ENCODE measurements around the gene EEF1AKMT1.

The EEF1AKMT1 gene

DNA sequence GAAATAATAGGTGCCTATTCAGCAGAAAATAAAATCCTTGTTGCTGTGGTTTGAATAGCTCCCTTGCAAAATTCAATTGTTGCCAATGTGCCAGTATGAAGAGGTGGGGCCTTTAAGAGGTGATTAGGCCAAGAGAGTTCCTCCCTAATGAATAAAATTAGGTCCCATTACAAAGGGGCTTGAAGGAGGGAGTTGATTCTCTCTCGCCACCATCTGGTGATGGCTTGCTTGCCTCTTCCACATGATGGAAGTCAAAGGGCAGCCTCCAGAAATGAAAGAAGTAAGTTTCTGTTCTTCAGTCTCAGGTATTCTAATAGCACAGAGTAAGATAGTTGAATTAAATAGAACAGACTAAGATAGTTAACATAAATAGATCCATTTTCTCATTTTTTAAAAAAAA, 3.0 kb upstream of the EEF1AKMT1 start:
- DNase-seq, result no peak
- no peaks in the 10 kb centered on the region for H3K27me3 ChIP-seq (ENCODE audit: insufficient read depth, low read depth, severe bottlenecking)
- no peak overlapping the region for H3K27ac ChIP-seq
- no peak overlapping the region for H3K4me3 ChIP-seq (ENCODE audit: low read depth, low read length)
- TF ChIP-seq, protein P1, sequence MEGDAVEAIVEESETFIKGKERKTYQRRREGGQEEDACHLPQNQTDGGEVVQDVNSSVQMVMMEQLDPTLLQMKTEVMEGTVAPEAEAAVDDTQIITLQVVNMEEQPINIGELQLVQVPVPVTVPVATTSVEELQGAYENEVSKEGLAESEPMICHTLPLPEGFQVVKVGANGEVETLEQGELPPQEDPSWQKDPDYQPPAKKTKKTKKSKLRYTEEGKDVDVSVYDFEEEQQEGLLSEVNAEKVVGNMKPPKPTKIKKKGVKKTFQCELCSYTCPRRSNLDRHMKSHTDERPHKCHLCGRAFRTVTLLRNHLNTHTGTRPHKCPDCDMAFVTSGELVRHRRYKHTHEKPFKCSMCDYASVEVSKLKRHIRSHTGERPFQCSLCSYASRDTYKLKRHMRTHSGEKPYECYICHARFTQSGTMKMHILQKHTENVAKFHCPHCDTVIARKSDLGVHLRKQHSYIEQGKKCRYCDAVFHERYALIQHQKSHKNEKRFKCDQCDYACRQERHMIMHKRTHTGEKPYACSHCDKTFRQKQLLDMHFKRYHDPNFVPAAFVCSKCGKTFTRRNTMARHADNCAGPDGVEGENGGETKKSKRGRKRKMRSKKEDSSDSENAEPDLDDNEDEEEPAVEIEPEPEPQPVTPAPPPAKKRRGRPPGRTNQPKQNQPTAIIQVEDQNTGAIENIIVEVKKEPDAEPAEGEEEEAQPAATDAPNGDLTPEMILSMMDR (IDR thresholded peaks at IDR 0.05; ENCODE audit: low read depth, low read length), result no peak
- peaks cover 4% of the 10 kb centered on the region; the same call in 1 of the 2 replicates for H3K36me3 ChIP-seq
- H3K9me3 ChIP-seq (ENCODE audit: severe bottlenecking), result no peaks in the 10 kb centered on the region

DNA sequence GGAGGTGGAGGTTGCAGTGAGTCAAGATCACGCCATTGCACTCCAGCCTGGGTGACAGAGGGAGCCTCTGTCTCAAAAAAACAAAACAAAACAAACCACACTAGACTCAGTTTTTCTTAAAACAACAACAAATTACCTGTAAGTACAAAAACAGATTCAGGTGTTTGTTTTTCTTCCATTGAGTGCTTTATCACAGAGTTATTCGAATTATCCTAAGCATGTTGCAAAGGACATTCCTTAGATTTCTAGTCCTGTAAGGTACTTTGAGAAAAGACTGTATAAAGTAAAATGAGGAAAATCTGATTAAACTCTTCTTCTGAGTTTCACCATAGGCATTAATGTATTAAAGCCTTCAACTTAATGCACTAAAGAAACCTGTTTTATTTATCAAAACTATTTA, 2.2 kb upstream of the EEF1AKMT1 start:
- no peak for DNase-seq
- H3K9me3 ChIP-seq (ENCODE audit: severe bottlenecking), result no peaks in the 10 kb centered on the region
- no peaks in the 10 kb centered on the region for H3K27me3 ChIP-seq (ENCODE audit: insufficient read depth, low read depth, severe bottlenecking)
- no peak overlapping the region for H3K27ac ChIP-seq
- TF ChIP-seq, protein P1 (IDR thresholded peaks at IDR 0.05; ENCODE audit: low read depth, low read length), result no peak
- H3K4me3 ChIP-seq (ENCODE audit: low read depth, low read length), result no peak overlapping the region
- peaks cover 4% of the 10 kb centered on the region; the same call in 1 of the 2 replicates for H3K36me3 ChIP-seq

DNA sequence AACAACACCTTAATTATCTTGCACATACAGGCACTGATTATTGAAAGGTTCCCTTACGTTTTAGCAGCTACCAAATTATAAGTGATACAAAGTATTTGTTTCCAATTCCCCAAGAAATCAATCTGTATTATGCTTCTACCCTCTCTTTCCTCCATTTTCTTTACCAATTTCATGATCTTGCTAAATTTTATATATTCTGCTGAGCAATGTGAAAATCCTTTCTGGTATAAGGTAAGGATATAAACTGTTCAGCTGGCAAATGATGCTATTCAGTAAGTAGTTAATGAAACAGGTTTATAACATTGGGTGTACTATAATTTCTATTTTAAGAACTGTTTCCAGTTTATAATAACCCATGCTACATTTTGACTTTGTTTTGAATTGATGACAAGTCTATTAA, 985 bp upstream of the EEF1AKMT1 start:
- DNase-seq, result no peak
- Histone ChIP-seq H3K27me3 (ENCODE audit: insufficient read depth, low read depth, severe bottlenecking) (no peaks in the 10 kb centered on the region), H3K36me3 (peaks cover 4% of the 10 kb centered on the region; the same call in 1 of the 2 replicates), H3K27ac (no peak overlapping the region), H3K9me3 (ENCODE audit: severe bottlenecking) (no peaks in the 10 kb centered on the region), H3K4me3 (ENCODE audit: low read depth, low read length) (no peak overlapping the region)
- TF ChIP-seq, protein P1 (IDR thresholded peaks at IDR 0.05; ENCODE audit: low read depth, low read length), result no peak

DNA sequence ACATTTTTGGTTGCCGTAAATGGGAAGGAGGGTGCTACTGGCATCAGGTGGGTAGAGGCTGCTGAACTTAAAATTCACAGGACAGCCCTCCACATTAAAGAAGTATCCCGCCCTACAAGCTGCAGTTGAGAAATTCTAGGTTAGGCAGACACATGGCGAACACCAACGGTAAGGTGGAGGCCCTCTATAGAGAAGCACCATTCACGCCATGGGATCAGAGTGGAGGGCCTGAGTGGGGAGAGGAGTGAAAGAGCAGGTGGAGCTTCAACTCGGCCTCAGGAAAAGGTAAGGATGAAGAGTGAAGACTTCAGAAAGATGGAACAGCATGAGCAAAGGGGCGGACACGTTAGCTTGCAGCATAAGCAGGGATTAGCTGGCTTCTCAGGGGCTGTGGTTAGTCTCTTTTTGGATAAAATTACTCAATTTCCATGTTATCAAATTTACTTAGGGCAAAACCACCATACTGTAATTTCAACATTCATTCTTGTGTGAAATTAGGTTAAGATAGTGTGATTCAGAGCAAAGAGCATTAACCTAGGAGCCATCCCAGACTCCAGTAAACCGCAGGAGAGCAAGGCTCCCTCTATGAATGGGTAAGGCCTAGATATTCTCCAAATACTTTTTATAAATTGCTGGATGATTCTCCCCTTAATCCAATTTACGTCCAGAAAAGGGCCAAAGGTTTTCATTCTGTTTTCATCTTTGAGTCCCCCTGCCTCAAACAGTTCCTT, 1.2 kb downstream of the EEF1AKMT1 start:
- Histone ChIP-seq H3K4me3 (ENCODE audit: low read depth, low read length) (peak overlapping the region; percentile 79), H3K36me3 (peaks cover 4% of the 10 kb centered on the region; the same call in 1 of the 2 replicates), H3K27me3 (ENCODE audit: insufficient read depth, low read depth, severe bottlenecking) (no peaks in the 10 kb centered on the region), H3K9me3 (ENCODE audit: severe bottlenecking) (no peaks in the 10 kb centered on the region), H3K27ac (peak overlapping the region; percentile 97)
- TF ChIP-seq, protein P1 (IDR thresholded peaks at IDR 0.05; ENCODE audit: low read depth, low read length), result no peak
- DNase-seq, result peak; percentile 16

DNA sequence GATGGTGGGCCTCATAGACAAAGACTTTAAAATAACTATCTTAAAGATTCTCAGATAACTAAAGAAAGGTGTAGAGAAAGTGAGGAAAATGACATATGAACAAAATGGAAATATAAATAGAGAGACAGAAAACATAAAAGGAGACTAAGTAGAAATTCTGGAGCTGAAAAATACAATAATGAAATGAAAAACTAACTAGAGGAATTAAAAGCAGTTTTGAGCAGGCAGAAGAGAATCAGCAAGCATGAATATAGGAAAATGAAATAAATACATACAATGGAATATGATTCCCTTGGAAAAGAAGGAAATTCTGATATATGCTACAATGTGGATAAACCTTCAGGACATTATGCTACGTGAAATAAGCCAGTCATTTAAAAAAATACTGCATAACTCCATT, 3.9 kb downstream of the EEF1AKMT1 start:
- no peak overlapping the region for H3K4me3 ChIP-seq (ENCODE audit: low read depth, low read length)
- no peaks in the 10 kb centered on the region for H3K9me3 ChIP-seq (ENCODE audit: severe bottlenecking)
- no peaks in the 10 kb centered on the region for H3K27me3 ChIP-seq (ENCODE audit: insufficient read depth, low read depth, severe bottlenecking)
- TF ChIP-seq, protein P1 (IDR thresholded peaks at IDR 0.05; ENCODE audit: low read depth, low read length), result no peak
- H3K27ac ChIP-seq, result no peak overlapping the region
- no peak for DNase-seq
- H3K36me3 ChIP-seq, result peaks cover 4% of the 10 kb centered on the region; the same call in 1 of the 2 replicates

DNA sequence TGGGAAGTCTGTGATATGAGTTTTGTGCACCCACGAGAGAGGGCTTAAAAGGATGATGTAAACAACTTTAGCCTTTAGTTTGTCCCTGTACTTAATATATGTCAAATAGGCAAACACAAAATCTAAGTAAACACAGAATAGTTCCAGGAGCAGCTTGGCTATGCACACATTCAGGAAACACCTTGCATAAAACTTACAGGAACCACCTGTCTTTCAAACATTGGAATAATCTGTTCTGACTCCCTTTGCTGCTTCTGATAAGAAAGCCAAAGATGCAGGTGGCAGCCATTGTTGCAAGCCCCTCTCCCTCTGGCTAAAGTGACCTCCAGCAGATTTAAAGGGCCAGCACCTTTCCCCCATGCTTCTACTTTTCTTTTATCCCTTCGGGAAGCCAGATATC, 4.7 kb downstream of the EEF1AKMT1 start:
- Histone ChIP-seq H3K4me3 (ENCODE audit: low read depth, low read length) (no peak overlapping the region), H3K27me3 (ENCODE audit: insufficient read depth, low read depth, severe bottlenecking) (no peaks in the 10 kb centered on the region), H3K36me3 (peaks cover 4% of the 10 kb centered on the region; the same call in 1 of the 2 replicates), H3K9me3 (ENCODE audit: severe bottlenecking) (no peaks in the 10 kb centered on the region), H3K27ac (no peak overlapping the region)
- TF ChIP-seq, protein P1 (IDR thresholded peaks at IDR 0.05; ENCODE audit: low read depth, low read length), result no peak
- DNase-seq, result no peak
